ENCODE results near the gene PTPRC. TPM values are rescaled to one million over a fixed set of nuclear protein-coding genes. Genes with fewer than 3 reads are reported as not detected.

PTPRC gene
- total and polyA plus RNA-seq, 2 donors (not counting 3 experiments of a cell fraction or from before 2014, with no cell fraction given): not detected

GRCh38 chr1:198653808-198654413 lies 15.1 kb downstream of the PTPRC start:
- no peaks in the 10 kb centered on the region for H3K27me3 ChIP-seq (ENCODE audit: control insufficient read depth in 2 of 2, insufficient read depth in 2 of 2, low read length in 2 of 2)
- no peak overlapping the region for H3K27ac ChIP-seq (ENCODE audit: insufficient read depth, low read depth, low read length)
- ChIA-PET CTCF (interaction anchor here (0.9 kb wide), 1 partner anchor 8 kb away, joined by 3 read pairs; no protein-coding TSS in a partner anchor), POLR2A (no interaction called here)
- no peak overlapping the region for H3K4me3 ChIP-seq (replicated peaks in 1 of 3; ENCODE audit: insufficient read depth in 1 of 3, low read depth in 1 of 3, low read length in 3 of 3)
- intact Hi-C loops (cut with micrococcal nuclease): no loop called here
- no TSS peak for BruUV-seq (replicated peaks)
- TF ChIP-seq FOS (IDR thresholded peaks at IDR 0.05; ENCODE audit: borderline replicate concordance, insufficient read depth, low read length): no peak
- no peak for TF ChIP-seq POLR2A (IDR thresholded peaks at IDR 0.05; ENCODE audit: low read depth, low read length)
- no peak overlapping the region for H3K9ac ChIP-seq (replicated peaks; ENCODE audit: extremely low read depth, insufficient read depth, low read length)
- H4K20me1 ChIP-seq (replicated peaks; ENCODE audit: control insufficient read depth, extremely low read depth, insufficient read depth, low read length): no peaks in the 10 kb centered on the region
- no peaks in the 10 kb centered on the region for H3K36me3 ChIP-seq (ENCODE audit: control insufficient read depth in 2 of 2, extremely low read depth in 1 of 2, insufficient read depth in 2 of 2, low read length in 2 of 2)
- H3K9me3 ChIP-seq (replicated peaks; ENCODE audit: control insufficient read depth, insufficient read depth, low read length): no peaks in the 10 kb centered on the region
- FAIRE-seq (no peak), DNase-seq (ENCODE audit: low read depth, low spot score) (no peak)
- no peak overlapping the region for H2AFZ ChIP-seq (ENCODE audit: low read depth, low read length)
- H3K4me1 ChIP-seq (ENCODE audit: control insufficient read depth, extremely low read depth, insufficient read depth, low read length): no peaks in the 10 kb centered on the region
- H3K4me2 ChIP-seq (ENCODE audit: insufficient read depth, low read length): no peak overlapping the region
- dilution Hi-C loops (cut with MboI; ENCODE audit: extremely low pct_ligation_motif_present, low sequenced_read_pairs): no loop called here
- no peaks in the 10 kb centered on the region for H3K79me2 ChIP-seq (ENCODE audit: control insufficient read depth, insufficient read depth, low read length)
- H3K9me1 ChIP-seq (replicated peaks; ENCODE audit: control insufficient read depth, extremely low read depth, insufficient read depth, low read length): no peaks in the 10 kb centered on the region

DNA sequence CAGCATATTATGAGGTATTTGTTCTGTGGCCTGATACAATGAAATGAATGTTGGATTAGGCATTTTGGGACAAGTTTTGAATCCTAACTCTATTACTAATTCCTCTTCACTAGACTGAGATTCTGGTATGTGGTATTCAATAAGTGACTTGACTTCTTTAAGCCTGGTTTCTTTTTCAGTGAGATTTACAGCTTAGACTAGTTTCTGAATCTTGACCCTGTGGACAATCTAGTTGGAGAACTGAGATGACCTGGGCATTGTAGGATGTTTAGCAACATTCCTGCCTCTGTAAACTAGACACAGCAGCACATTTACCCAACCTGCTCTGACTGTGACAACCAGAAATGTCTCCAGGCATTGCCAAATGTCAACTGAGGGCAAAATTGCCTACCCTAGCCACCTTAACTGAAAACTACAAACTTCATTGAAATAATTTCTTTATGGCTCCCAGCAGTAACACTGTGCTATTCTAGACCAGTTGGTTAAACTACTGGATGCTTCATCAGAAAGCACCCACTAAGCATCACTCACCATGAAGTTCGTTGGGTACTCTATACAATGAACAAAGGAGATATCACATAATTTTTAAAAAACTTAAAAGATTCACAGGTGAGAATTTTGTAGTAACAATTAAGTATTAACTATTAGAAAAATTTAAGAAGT lies 16.8 kb downstream of the PTPRC start:
- intact Hi-C loops (cut with micrococcal nuclease) (no loop called here), dilution Hi-C loops (cut with MboI; ENCODE audit: extremely low pct_ligation_motif_present, low sequenced_read_pairs) (no loop called here)
- Histone ChIP-seq H3K36me3 (ENCODE audit: control insufficient read depth in 2 of 2, extremely low read depth in 1 of 2, insufficient read depth in 2 of 2, low read length in 2 of 2) (no peaks in the 10 kb centered on the region), H3K9me1 (replicated peaks; ENCODE audit: control insufficient read depth, extremely low read depth, insufficient read depth, low read length) (no peaks in the 10 kb centered on the region), H4K20me1 (replicated peaks; ENCODE audit: control insufficient read depth, extremely low read depth, insufficient read depth, low read length) (no peaks in the 10 kb centered on the region), H3K9ac (replicated peaks; ENCODE audit: extremely low read depth, insufficient read depth, low read length) (no peak overlapping the region), H3K4me3 (replicated peaks in 1 of 3; ENCODE audit: insufficient read depth in 1 of 3, low read depth in 1 of 3, low read length in 3 of 3) (no peak overlapping the region), H3K79me2 (ENCODE audit: control insufficient read depth, insufficient read depth, low read length) (no peaks in the 10 kb centered on the region), H3K27me3 (ENCODE audit: control insufficient read depth in 2 of 2, insufficient read depth in 2 of 2, low read length in 2 of 2) (no peaks in the 10 kb centered on the region), H3K27ac (ENCODE audit: insufficient read depth, low read depth, low read length) (no peak overlapping the region), H3K4me1 (ENCODE audit: control insufficient read depth, extremely low read depth, insufficient read depth, low read length) (no peaks in the 10 kb centered on the region), H3K9me3 (replicated peaks; ENCODE audit: control insufficient read depth, insufficient read depth, low read length) (no peaks in the 10 kb centered on the region), H2AFZ (ENCODE audit: low read depth, low read length) (peak overlapping the region; percentile 44), H3K4me2 (ENCODE audit: insufficient read depth, low read length) (no peak overlapping the region)
- POLR2A ChIA-PET: no interaction called here
- no peak for DNase-seq (ENCODE audit: low read depth, low spot score)
- TF ChIP-seq MAX (IDR thresholded peaks at IDR 0.05; ENCODE audit: insufficient read depth, insufficient read length) (no peak), MYC (IDR thresholded peaks at IDR 0.05; ENCODE audit: low read depth, low read length) (no peak), EZH2 (IDR thresholded peaks at IDR 0.05; ENCODE audit: borderline replicate concordance, low read depth, low read length, severe bottlenecking) (no peak), POLR2AphosphoS5 (IDR thresholded peaks at IDR 0.05; ENCODE audit: insufficient read depth, low read depth, low read length) (no peak), GATA2 (IDR thresholded peaks at IDR 0.05; ENCODE audit: insufficient read depth, insufficient read length, low read depth, low read length) (no peak), CTCF (IDR thresholded peaks at IDR 0.05; ENCODE audit: extremely low read depth in 1 of 2, insufficient read depth in 1 of 2, low read depth in 1 of 2, low read length in 2 of 2) (no peak), JUN (IDR thresholded peaks at IDR 0.05; ENCODE audit: borderline replicate concordance, insufficient read depth, insufficient read length, low read depth) (no peak), POLR2A (IDR thresholded peaks at IDR 0.05; ENCODE audit: low read depth, low read length) (no peak), FOS (IDR thresholded peaks at IDR 0.05; ENCODE audit: borderline replicate concordance, insufficient read depth, low read length) (no peak)
- BruUV-seq (replicated peaks): no TSS peak
- CTCF ChIA-PET: no interaction called here
- FAIRE-seq: no peak
